ENCODE data around the gene PRELID3B. TPM values are rescaled to one million over a fixed set of nuclear protein-coding genes. Genes with fewer than 3 reads are reported as not detected.

PRELID3B gene
- total RNA-seq, 4 donors from 2014 or later: 25.4 to 42.2 (median 32.8) TPM

DNA sequence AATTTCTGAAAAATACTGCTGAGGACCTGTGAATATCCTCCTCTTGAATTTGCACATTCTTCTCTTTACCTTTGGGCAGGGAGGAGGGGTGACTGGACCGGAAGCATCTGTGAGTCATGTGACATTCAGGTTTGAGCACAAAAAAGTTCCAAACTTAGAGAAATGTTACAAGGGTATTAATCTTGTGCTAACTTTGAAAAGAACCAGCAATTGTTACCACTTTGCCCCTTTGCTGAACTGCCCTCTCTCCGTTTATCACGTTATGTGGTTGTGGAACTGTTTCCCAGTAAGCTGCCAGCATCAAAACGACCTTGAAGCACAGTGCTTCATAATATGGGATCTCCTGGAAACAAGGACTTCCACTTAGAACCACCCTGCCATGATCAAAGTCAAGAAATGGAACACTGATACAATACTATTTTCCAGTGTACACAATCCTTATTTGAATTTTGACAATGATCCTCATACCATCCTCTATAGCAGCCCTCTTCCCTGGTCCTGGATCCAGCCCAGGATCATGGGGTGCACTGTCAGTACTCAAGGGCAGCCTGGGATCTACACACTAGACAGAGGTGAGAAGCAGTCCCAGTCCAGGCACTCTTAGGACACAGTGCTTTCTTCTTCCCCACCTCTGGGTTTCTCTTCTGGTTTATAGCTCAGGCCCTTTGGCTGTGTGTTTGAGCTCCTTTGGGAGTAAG, 25.6 kb downstream of the PRELID3B start:
- 56% methylated on average over 4 of the region's 4 CpGs for WGBS
- H3K27me3 ChIP-seq: no peaks in the 10 kb centered on the region
- H3K4me3 ChIP-seq: no peak overlapping the region
- DNase-seq (ENCODE audit: low spot score in 2 of 2): no peak
- H3K27ac ChIP-seq: no peak overlapping the region
- no peaks in the 10 kb centered on the region for H3K36me3 ChIP-seq
- H3K4me1 ChIP-seq: peaks cover under 1% of the 10 kb centered on the region
- no peaks in the 10 kb centered on the region for H3K9me3 ChIP-seq
- TF ChIP-seq POLR2A (IDR thresholded peaks at IDR 0.05) (no peak), EP300 (IDR thresholded peaks at IDR 0.05) (no peak), POLR2AphosphoS5 (IDR thresholded peaks at IDR 0.05) (no peak)
- TF ChIP-seq, protein P1, sequence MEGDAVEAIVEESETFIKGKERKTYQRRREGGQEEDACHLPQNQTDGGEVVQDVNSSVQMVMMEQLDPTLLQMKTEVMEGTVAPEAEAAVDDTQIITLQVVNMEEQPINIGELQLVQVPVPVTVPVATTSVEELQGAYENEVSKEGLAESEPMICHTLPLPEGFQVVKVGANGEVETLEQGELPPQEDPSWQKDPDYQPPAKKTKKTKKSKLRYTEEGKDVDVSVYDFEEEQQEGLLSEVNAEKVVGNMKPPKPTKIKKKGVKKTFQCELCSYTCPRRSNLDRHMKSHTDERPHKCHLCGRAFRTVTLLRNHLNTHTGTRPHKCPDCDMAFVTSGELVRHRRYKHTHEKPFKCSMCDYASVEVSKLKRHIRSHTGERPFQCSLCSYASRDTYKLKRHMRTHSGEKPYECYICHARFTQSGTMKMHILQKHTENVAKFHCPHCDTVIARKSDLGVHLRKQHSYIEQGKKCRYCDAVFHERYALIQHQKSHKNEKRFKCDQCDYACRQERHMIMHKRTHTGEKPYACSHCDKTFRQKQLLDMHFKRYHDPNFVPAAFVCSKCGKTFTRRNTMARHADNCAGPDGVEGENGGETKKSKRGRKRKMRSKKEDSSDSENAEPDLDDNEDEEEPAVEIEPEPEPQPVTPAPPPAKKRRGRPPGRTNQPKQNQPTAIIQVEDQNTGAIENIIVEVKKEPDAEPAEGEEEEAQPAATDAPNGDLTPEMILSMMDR (IDR thresholded peaks at IDR 0.05): no peak

DNA sequence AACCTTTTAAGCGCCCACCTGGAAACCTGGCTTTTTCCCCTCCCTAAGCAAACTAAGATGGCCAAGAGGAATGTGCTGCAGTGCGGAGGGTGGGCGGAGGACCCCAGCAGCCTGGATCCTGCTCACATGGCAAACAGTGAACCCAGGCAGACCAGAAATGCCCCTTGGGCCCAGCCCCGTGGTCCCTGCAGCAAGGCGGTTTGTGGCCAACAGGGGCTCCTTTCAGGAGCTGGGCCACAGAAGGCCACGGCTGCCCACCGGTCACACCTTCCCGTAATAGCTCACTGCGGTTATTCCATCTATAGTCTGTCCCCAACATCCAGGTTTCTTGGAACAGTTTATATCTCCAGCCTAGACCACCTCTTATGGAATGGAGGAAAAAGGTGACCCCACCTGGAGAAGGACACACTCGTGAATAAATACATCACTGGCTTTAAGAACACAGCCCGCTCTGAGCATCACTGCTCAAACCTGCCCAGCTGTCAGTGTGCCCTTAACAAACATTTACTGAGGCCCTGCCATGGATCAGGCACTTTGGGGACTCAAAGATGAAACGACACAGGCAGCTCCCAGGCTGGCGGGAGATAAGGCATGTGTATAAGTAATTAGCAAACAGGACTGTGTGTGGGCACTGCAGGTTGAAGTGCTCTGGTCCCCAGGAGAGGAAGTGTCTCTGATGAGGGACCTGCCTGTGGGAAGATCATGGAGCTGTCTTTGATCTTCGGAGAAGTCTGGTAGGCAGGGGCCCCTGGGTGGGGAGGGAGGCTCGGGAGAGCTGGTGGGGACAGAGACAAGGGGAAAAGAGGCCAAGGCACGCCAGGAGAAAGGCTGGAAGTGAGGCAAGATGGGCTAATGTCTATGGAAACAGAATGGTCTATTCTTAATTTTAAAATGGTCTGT, 26.5 kb downstream of the PRELID3B start:
- Histone ChIP-seq H3K27me3 (no peaks in the 10 kb centered on the region), H3K27ac (no peak overlapping the region), H3K4me3 (no peak overlapping the region), H3K36me3 (no peaks in the 10 kb centered on the region), H3K9me3 (no peaks in the 10 kb centered on the region), H3K4me1 (peaks cover 10% of the 10 kb centered on the region)
- WGBS: 86% methylated on average over 15 of the region's 16 CpGs
- TF ChIP-seq, protein P1 (IDR thresholded peaks at IDR 0.05): no peak
- no peak for TF ChIP-seq POLR2A (IDR thresholded peaks at IDR 0.05)
- no peak for TF ChIP-seq EP300 (IDR thresholded peaks at IDR 0.05)
- no peak for TF ChIP-seq POLR2AphosphoS5 (IDR thresholded peaks at IDR 0.05)
- no peak for DNase-seq (ENCODE audit: low spot score in 2 of 2)

DNA sequence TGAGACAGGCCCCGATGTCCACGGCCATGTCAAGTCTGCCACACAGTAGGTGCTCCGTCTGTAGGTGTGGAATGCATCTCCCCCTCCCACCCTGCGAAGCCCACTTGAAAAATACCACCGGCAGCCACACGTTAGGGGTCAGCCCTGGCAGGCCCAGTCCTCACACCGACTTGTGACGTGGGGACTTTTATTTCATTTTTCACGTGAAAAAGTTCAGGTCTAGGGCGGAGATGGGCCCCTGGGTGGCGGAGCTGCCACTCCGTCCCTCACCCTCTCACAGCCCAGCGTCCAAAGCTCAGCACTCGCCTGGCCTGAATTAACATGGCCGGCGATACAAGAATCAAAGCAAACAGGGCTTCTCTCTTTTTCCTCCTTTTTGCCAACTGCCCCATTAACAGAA, 27.2 kb downstream of the PRELID3B start:
- Histone ChIP-seq H3K9me3 (no peaks in the 10 kb centered on the region), H3K36me3 (no peaks in the 10 kb centered on the region), H3K4me3 (no peak overlapping the region), H3K27ac (no peak overlapping the region), H3K4me1 (peaks cover 16% of the 10 kb centered on the region), H3K27me3 (no peaks in the 10 kb centered on the region)
- 93% methylated on average over 16 of the region's 16 CpGs for WGBS
- TF ChIP-seq POLR2AphosphoS5 (IDR thresholded peaks at IDR 0.05) (no peak), POLR2A (IDR thresholded peaks at IDR 0.05) (no peak), EP300 (IDR thresholded peaks at IDR 0.05) (no peak)
- TF ChIP-seq, protein P1 (IDR thresholded peaks at IDR 0.05): no peak
- DNase-seq (ENCODE audit: low spot score in 2 of 2): no peak

DNA sequence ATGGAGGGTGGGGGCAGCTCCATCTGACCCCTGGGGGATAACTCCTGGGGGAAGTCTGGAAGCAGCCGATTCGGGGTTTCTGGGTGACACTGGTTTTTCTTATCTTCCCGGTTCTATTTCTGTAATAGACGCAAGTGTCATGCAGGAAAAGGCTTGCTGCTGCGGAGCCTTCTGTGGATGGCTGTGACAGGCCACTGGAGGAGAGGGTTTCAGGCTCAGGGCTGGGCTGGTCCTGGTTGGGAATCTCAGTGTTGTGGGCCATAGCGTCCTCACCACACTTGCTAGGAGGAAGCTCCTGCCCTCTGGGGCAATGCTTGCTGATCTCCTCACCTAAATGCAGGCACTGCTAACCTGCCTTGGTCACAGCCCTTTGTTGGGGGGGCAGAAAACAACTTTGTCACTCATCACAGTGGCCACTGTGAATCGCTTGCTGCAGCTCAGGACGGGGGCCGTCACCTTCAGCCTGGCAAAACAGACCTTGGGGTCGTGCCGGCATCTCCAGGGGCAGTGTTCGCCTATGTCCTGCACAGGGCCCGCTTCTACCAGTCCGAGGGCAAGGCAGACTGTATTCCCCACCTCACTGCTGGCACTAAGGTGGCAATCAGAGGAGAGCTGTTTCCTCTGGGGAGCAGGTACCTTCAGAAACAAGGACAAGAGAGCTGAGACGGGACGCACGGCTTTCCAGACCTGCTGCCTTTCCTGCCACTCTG, 27.8 kb downstream of the PRELID3B start:
- H3K9me3 ChIP-seq: no peaks in the 10 kb centered on the region
- no peak overlapping the region for H3K4me3 ChIP-seq
- H3K27me3 ChIP-seq: no peaks in the 10 kb centered on the region
- H3K36me3 ChIP-seq: no peaks in the 10 kb centered on the region
- H3K4me1 ChIP-seq: peaks cover 22% of the 10 kb centered on the region
- WGBS: 92% methylated on average over 9 of the region's 17 CpGs
- no peak overlapping the region for H3K27ac ChIP-seq
- TF ChIP-seq EP300 (IDR thresholded peaks at IDR 0.05): no peak
- TF ChIP-seq, protein P1 (IDR thresholded peaks at IDR 0.05): no peak
- TF ChIP-seq POLR2A (IDR thresholded peaks at IDR 0.05): no peak
- TF ChIP-seq POLR2AphosphoS5 (IDR thresholded peaks at IDR 0.05): no peak
- no peak for DNase-seq (ENCODE audit: low spot score in 2 of 2)

Measured in suprapubic skin (tissue), 4 donors.